Type B pancreatic cell (in vitro differentiated cells): ENCODE results near the gene MYO16. TPM values are rescaled to one million over a fixed set of nuclear protein-coding genes. Genes with fewer than 3 reads are reported as not detected.

ENCODE experiments used
- DNase-seq: peaks from one replicate; pipeline ENCODE4 v3.0.0; 2021; ENCODE audit warnings: mixed read lengths; ENCODE audit not compliant: unreplicated experiment; ENCODE audit errors: extremely low spot score
- H3K27ac Mint-ChIP-seq: 2 replicates; pipeline ENCODE4 v1.8.0; 2021; ENCODE audit warnings: mild to moderate bottlenecking, mixed read lengths
- H3K27me3 Mint-ChIP-seq: 2 replicates; pipeline ENCODE4 v1.8.0; 2021; ENCODE audit warnings: mixed read lengths
- H3K36me3 Mint-ChIP-seq: 2 replicates; pipeline ENCODE4 v1.8.0; 2021; ENCODE audit warnings: mixed read lengths
- H3K4me1 Mint-ChIP-seq: one replicate; pipeline ENCODE4 v1.8.0; 2021; ENCODE audit warnings: mixed read lengths; ENCODE audit not compliant: unreplicated experiment
- H3K4me3 Mint-ChIP-seq: 2 replicates; pipeline ENCODE4 v1.8.0; 2021; ENCODE audit warnings: mild to moderate bottlenecking, mixed read lengths
- H3K9me3 Mint-ChIP-seq: 2 replicates; pipeline ENCODE4 v1.8.0; 2021; ENCODE audit warnings: mixed read lengths
- total RNA-seq: library from RNA; stranded (reverse); gene quantifications from 2 replicates; pipeline ENCODE4 v1.2.1, GENCODE V29; 2021; ENCODE audit warnings: low replicate concordance
- TF ChIP-seq, protein P1 (sequence below): fragments of 200-600 bp; sonication (generic); conservative IDR thresholded peaks from 2 replicates; pipeline ENCODE4 v1.5.0; 2021; ENCODE audit warnings: antibody characterized with exemption, mild to moderate bottlenecking

MYO16 gene
- total RNA-seq, 1 donor from 2014 or later = 1.5 TPM

DNA sequence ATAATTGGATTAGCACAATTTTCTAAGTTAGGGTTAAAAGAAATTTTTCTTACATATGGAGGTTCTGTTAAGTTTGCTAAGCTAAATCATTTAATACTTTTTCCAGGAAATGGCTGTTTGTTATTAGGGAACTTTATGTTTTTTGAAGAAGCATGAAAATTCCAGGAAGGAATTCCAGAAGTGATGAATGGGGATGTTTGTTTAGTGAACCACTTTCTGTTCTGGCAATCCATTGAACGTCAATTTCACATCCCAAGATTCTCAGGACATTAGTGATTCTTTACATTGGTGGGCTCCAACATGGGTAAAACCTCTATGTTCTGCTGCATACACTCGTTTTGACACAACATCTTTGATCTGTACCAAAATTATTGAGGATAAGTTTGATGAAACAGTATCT is 622.5 kb downstream of the MYO16 start:
- Mint-ChIP-seq H3K9me3 (peaks cover 8% of the 10 kb centered on the region), H3K4me3 (no peak overlapping the region), H3K4me1 (peaks cover 12% of the 10 kb centered on the region), H3K27ac (no peak overlapping the region), H3K36me3 (no peaks in the 10 kb centered on the region), H3K27me3 (no peaks in the 10 kb centered on the region)
- DNase-seq = no peak
- TF ChIP-seq, protein P1, sequence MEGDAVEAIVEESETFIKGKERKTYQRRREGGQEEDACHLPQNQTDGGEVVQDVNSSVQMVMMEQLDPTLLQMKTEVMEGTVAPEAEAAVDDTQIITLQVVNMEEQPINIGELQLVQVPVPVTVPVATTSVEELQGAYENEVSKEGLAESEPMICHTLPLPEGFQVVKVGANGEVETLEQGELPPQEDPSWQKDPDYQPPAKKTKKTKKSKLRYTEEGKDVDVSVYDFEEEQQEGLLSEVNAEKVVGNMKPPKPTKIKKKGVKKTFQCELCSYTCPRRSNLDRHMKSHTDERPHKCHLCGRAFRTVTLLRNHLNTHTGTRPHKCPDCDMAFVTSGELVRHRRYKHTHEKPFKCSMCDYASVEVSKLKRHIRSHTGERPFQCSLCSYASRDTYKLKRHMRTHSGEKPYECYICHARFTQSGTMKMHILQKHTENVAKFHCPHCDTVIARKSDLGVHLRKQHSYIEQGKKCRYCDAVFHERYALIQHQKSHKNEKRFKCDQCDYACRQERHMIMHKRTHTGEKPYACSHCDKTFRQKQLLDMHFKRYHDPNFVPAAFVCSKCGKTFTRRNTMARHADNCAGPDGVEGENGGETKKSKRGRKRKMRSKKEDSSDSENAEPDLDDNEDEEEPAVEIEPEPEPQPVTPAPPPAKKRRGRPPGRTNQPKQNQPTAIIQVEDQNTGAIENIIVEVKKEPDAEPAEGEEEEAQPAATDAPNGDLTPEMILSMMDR = no peak

DNA sequence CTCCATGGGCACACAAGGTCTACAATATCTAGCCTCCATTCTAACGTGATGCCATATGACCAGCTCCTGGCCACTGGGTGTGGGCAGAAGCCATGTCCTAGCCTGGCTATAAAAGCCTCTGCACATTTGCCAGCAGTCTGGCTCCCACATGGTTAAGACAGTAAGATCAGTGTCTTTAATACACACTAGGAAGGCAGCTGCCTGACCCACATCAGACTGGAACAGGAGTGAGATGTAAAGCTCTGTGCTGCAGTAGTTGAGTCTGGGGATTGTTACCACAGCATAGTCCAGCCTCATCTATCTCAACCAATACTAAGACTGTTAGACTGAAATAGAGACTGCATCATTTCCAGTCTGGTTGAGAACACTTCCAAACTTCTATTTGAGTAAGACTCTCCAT is 623.9 kb downstream of the MYO16 start:
- H3K36me3 Mint-ChIP-seq = no peaks in the 10 kb centered on the region
- no peak for DNase-seq
- H3K27ac Mint-ChIP-seq = no peak overlapping the region
- no peak overlapping the region for H3K4me3 Mint-ChIP-seq
- no peaks in the 10 kb centered on the region for H3K27me3 Mint-ChIP-seq
- TF ChIP-seq, protein P1 = no peak
- peaks cover 11% of the 10 kb centered on the region for H3K9me3 Mint-ChIP-seq
- H3K4me1 Mint-ChIP-seq = peaks cover 16% of the 10 kb centered on the region

DNA sequence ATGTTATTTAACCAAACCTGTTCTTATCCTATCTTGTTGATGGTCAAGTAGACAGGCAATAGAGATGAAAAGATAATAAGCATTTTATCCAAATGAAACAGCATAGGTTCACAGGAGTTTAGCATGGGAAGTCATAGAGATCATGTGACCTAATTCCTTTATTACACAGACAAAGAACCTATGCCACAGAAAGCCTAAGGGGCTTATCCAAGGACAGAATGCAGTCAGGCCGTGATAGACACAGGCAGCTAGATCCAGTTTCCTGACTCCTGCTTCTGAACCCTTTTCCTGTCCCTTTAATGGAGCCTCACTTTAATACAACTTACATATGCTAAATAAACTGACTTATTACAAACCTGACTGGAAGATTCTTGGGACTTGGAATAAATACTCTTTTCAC is 624.9 kb downstream of the MYO16 start:
- peaks cover 16% of the 10 kb centered on the region for H3K4me1 Mint-ChIP-seq
- DNase-seq = no peak
- H3K27me3 Mint-ChIP-seq = no peaks in the 10 kb centered on the region
- TF ChIP-seq, protein P1 = no peak
- H3K9me3 Mint-ChIP-seq = peaks cover 4% of the 10 kb centered on the region
- peak overlapping the region; percentile 48 for H3K4me3 Mint-ChIP-seq
- H3K36me3 Mint-ChIP-seq = no peaks in the 10 kb centered on the region
- H3K27ac Mint-ChIP-seq = peak overlapping the region; percentile 75

DNA sequence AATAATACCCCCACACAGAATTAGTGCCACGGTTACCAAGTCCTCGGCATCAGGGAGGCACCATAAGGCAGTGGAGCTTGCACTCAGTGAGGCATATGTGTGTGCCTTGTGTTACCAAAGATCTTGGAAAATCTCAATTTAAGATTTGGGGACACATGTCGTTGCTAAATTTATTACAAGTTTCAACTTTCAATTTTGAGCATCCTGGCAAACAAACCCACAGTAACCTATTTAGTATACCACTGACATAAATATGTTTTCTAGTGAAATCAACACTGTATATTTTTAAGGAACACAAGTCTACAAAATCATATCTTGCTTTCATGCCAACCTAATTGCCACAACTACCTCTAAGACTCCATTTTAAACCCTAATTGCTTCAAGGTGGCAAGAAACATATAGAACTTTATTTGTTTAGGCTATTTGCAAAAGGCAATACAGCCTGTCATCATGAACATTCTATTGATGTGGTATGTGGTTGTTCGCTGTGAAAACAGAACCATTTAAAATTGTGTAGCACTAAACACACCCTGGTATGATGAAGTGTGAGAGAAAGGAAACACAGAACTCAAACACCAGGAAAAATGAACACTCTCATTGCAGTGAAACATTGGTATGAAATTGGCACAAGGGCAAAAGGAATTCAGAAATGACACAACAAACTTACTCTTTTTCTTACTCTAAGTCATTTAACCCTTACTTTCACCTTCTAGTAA is 625.9 kb downstream of the MYO16 start:
- Mint-ChIP-seq H3K9me3 (peaks cover 4% of the 10 kb centered on the region), H3K4me1 (peaks cover 16% of the 10 kb centered on the region), H3K27ac (no peak overlapping the region), H3K27me3 (no peaks in the 10 kb centered on the region), H3K4me3 (no peak overlapping the region), H3K36me3 (no peaks in the 10 kb centered on the region)
- no peak for DNase-seq
- TF ChIP-seq, protein P1 = no peak

DNA sequence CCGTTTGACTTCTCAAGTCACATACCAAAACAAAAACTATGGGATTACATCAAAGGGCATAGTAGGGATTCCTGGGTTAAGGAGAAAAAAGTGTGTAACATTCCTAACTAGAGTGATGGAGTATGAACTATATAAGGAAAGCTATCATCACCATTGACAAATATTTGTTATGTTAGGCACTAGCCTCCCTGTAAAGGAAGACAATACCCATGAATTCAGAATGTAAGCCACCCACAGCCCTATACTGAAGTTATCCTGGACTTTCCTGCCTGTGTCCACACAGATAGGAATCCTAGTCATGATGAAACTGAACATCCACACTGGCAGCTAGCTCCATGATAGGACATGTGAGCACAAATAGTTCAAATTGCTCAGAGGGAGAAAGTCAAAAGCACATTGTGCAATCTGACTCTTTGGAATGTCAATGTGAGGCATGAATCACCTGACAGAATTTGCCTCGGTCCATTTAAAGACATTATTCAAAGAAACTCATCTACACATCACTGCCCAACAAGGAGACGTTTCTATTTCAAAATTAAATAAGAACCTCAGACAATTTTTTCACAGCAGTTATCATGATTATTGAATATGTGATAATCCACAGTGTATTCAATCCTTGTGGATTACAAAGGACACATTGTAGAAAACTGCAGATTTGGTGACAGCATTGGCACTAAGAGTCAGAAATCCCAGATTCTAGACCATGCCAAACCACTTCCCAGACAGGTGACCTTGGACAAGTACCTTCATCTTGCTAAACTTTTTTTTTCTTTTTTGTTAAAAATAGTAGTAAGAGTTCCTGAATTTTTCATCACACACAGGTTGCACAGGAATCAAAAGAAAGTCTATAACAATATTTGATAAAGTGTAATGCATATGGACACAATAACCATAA is 627.7 kb downstream of the MYO16 start:
- no peaks in the 10 kb centered on the region for H3K27me3 Mint-ChIP-seq
- no peak overlapping the region for H3K4me3 Mint-ChIP-seq
- H3K9me3 Mint-ChIP-seq = peaks cover 4% of the 10 kb centered on the region
- peaks cover 16% of the 10 kb centered on the region for H3K4me1 Mint-ChIP-seq
- H3K27ac Mint-ChIP-seq = peak overlapping the region; percentile 76
- TF ChIP-seq, protein P1 = no peak
- no peak for DNase-seq
- H3K36me3 Mint-ChIP-seq = no peaks in the 10 kb centered on the region
